Activated T-cell treated with anti-CD3 and anti-CD28 coated beads, Interleukin-2, amount 50 U/mL, for 1 hour (primary cell): ENCODE measurements around the gene MMP17.

ENCODE experiments used
- DNase-seq: peaks from one replicate; pipeline ENCODE4 v3.0.0-alpha.2; 2020

Gene MMP17

DNA sequence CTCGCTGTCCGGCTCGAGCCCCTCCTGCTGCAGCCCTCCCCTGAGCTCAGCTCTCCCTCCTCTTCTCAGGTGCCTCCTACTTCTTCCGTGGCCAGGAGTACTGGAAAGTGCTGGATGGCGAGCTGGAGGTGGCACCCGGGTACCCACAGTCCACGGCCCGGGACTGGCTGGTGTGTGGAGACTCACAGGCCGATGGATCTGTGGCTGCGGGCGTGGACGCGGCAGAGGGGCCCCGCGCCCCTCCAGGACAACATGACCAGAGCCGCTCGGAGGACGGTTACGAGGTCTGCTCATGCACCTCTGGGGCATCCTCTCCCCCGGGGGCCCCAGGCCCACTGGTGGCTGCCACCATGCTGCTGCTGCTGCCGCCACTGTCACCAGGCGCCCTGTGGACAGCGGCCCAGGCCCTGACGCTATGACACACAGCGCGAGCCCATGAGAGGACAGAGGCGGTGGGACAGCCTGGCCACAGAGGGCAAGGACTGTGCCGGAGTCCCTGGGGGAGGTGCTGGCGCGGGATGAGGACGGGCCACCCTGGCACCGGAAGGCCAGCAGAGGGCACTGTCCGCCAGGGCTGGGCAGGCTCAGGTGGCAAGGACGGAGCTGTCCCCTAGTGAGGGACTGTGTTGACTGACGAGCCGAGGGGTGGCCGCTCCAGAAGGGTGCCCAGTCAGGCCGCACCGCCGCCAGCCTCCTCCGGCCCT, 22.8 kb downstream of the MMP17 start:
- no peak for DNase-seq

DNA sequence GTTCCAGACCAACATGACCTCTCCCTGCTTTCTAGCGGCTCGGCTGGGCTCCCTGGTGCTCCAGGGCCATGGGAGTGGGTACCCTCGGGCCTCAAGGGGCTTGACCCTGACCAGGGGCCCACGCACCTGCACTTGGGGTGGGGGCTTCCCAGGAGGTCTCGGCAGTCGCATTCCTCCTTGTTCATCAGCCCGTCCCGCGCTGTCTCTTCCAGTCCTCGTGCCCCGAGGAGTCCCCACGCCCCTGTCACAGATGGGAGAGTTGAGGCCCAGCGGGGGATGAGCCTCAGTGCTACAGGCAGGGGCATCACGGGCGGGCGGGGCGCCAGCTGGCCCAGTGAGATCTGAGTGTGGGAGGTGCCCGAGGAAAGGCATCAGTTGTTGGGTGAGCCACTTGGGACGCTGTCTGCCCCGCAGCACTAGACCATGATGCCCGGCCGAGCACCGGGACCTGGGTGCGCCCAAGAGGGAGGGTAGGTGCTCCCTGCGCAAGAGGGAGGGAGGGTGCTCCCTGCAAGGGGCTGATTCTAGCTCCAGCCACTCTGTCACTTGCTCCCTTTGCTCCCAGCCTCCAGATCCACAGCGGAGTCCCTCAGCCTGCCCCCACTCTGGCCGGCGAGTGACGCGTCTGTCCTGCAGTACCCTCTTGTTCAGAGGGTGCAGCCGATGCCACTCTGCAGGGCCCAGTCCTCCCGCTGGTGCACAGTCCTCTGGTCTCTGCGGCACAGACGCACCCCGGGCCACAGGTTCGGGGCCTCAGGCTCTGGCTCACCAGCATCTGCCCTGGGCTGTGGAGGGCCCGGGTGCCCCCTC, 23.8 kb downstream of the MMP17 start:
- no peak for DNase-seq

DNA sequence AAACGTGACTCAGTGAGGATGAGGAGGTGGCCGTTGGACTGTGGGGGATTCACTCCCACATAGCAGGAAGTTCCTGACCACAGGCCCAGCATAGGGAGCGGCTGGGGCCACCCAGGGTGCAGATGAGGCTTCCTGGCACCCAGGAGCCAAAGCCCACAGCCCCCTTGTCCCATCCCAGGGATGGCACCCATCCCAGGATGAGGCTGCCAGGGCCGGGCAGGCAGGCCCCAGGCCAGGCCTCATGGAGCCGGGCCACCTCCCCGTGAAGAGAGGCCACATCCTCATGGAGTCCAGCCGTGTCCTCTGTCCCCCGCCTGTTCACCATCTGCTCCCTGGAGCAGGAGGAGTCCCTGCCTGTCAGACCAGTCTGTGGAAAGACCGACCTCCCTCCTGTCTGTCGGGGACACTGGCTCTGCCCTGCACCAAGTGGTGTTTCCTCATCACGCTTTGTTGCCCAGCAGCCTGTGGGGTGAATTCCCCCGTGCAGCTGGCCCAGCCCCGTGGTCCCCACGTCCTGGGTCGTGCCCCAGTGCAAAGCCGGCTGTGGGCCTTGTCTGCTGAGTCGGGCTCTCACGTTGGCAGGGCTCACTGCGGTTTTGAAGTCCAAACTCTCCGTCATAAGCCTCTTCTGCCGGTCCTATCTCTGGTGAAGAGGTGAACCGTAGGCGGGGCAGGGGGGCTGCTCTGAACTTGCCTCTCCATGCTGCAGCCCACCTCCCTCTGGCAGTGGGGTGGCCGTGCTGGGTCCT, 24.5 kb downstream of the MMP17 start:
- DNase-seq, result no peak

DNA sequence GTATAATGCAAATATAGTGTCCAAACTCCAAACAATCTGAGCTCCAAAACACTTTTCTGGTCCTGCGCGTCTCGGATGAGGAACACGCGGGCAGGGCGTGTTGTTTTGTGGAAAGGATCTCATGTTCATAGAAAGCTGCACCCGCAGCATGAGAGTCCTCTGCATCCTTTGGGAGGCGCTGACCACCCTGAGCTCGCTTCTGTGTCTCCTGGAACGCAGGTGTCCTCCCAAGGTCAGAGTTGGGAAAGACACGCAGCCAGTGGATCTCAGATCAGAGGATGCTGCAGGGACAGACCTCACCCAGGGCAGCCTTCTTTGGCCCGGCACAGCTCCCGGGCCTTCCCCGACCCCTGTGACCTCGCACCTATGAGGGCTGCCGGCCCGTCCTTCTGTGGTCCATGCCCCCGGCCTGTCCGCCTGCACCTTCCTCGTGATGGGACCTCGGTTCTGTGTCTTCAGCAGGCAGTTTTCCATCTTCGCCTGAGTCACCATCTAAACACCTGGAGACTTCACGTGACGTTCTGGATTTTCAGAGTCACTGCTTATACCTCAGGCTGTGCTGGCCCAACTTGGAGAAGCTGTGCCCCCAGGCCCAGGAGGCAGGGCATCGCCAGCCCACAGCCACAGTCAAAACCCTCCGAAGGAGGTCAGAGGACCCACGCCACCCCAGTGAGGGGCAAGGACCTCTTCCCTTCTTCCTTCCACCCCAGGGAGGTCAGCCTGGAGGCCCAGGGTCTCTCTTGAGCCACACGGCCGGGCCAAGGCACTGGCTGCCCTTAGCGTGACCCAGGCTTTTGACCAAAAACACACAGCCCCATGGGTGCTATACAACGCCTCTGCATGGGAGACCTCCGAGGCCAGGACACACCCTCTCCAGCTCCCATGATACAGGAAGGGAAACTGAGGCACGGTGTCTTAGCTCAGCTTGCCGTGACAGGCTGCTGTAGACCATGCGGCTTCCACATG, 25.9 kb downstream of the MMP17 start:
- no peak for DNase-seq

DNA sequence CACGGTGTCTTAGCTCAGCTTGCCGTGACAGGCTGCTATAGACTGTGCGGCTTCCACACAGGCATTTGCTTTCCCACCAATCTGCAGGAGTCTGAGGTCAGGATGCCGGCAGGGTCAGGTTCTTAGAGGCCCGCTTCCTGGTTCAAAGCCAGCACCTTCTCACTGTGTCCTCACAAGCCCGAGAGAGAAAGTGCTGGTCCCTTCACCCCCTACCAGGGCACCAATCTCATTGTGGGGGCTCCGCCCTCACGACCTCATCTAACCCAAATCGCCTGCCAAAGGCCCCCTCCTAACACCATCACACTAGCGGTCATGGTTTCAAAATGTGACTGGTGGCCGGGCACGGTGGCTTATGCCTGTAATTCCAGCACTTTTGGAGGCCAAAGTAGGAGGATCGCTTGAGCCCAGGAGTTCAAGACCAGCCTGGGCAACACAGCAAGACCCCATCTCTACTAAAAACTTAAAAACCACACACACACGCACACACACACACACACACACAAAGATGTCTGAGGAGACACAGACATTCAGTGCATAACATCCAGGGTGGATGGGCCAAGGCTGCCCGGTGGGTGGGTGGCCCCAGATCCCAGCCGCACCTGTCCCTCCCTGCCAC, 26.8 kb downstream of the MMP17 start:
- DNase-seq, result no peak

DNA sequence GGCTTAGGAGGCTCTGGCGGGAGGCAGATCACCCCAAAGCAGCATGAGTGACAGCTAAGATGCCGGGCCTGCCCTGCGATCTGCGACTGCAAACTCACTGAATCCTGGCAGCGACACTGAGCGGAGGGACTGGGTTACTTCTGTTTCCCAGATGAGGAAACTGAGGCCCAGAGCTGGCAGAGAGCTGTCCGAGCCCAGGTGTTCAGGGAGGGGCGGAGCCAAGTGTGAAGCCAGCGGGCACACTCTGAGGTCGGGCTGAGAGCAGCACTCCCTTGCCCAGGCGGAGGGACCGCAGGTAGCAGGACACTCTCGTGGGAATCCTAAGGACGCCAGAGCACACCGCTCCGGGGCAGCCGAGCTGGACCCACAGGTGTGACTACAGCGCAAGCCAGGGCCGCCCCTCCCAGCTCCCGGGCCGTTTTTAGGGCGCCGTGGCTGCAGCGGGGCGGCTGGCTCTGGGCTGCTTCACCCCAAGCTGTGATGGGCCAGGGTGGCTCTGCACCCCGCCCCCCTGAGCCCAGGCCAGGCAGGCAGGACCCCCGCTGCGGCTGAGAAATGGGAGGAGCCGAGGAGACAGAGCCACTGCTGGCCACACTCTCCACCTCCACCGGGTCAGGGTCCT, 27.4 kb downstream of the MMP17 start:
- no peak for DNase-seq

DNA sequence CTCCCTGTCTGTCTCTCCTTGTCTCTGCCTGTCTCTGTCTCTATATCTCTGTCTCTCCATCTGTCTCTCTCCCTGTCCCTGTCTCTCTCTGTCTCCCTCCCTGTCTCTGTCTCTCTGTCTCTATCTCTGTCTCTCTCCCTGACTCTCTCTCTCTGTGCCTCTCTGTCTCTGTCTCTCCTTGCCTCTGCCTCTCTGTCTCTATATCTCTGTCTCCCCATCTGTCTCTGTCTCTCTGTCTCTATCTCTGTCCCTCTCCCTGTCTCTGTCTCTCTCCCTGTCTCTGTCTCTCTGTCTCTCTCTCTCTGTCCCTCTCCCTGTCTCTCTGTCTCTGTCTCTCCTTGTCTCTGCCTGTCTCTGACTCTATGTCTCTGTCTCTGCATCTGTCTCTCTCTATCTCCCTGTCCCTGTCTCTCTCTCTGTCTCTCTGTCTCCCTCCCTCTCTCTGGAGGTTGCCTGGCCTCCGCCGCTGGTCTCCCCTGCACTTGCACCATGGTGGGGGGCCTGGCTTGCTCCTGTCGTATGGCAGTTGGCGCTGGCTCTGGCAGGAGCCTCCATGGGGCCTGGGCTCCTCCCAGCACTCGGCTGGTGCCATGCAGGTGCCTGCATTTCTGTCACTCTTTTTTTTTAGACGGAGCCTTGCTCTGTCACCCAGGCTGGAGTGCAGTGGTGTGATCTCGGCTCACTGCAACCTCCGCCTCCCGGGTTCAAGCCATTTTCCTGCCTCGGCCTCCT, 28.3 kb downstream of the MMP17 start:
- no peak for DNase-seq

DNA sequence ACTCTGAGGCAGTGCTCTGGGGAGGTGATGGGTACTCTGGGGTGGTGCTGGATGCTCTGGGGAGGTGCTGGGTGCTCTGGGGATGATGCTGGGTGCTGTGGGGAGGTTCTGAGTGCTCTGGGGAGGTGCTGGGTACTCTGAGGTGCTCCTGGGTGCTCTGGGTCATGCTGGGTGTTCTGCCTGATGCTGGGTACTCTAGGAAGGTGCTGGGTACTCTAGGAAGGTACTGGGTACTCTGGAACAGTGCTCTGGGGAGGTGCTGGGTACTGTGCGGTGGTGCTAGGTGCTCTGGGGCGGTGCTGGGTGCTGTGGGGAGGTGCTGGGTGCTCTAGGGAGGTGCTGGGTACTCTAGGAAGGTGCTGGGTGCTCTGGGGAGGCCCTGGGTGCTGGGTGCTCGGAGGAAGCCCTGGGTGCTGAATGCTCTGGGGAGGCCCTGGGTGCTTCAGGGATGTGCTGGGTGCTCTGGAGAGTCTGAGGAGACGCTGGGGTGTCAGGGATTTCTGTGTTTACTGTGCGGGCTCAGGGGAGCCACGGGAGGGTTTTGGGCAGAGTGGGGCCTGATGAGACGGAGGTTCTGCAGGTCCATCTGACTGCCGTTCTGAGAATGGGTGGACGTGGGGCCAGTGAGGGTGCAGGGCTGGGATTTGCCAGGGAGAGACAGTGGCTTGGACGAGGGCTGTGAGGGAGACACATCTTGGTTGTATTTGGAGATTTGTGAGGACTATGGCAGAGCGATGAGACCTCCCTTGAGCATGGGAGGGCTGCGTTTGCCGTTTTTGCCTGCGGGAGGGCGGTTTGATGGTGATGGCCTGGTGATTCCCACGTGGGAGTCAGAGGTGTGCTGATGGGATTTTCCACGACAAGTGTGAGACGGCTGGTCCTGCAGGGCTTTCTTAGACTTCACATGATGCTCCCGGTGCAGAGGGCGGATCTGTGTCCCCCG, 30.0 kb downstream of the MMP17 start:
- no peak for DNase-seq

DNA sequence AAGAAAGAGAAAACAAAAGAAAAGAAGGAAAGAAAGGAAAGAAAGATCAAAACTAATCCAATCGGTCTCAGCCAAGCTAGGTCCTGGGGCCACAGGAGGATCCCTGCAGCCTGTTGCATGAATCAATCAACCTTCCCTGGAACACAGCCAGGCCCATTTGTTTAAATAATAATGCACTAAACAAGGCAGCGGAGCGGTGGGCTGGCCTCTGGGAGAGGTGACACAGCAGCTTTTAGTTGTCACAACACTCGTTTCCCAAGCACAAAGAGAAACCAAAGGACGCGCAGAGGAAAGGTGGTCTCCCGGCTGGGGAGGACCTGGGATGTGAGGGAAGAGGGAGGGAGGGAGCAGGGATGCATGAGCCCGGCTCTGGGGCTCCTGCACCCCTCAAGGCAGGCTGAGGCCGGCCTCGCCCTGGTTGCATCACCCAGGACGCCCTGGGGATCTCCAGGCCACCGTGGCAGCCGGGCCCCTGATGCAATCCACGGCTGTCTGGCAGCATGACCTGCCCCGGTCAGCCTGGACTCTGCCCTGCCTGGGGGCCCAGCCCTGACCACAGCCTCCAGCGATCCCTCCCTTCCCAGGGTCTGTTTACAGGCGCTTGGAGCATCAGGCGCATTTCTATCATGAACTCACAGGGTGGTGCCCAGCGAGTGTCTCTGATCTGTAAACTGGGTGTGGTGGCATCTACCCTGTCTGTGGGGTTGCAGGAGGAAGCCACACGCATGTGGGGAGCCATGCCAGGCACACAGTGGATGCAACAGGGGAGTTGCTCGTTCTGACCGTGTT, 32.5 kb downstream of the MMP17 start:
- DNase-seq, result no peak

DNA sequence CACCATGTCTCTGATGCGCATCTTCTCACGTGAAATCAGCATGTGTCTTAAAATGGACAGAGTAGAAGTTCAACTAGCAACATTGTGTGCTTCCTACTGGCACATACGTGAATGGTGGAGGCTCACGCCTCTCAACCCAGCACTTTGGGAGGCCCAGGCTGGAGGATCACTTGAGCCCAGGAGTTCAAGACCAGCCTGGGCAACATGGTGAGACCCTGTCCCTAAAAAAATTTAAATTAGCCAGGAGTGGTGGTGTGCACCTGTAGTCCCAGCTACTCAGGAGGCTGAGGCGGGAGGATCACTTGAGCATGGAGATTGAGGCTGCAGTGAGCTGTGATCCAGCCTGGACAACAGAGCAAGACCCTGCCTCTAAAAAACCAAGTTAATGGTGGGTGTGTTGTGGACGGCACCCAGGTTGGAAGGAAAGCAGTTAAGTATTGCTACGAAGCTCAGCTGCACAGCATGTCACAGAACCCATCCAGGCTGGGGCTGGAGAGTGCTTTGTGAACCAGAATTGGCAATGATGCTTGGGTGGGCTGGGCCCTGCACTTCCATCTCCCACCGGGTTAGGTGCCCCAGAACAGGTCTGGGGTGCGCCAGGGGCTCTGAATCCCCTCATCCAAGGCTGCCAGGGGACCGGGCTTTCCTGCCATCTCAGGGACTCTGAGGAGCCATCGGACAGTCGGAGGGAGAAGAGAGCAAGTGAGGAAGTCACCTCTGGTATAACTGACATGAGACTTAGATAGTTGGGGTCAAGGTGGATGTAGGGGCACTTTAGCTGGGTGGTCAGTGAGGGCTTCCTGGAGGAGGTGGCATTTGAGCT, 33.3 kb downstream of the MMP17 start:
- no peak for DNase-seq

DNA sequence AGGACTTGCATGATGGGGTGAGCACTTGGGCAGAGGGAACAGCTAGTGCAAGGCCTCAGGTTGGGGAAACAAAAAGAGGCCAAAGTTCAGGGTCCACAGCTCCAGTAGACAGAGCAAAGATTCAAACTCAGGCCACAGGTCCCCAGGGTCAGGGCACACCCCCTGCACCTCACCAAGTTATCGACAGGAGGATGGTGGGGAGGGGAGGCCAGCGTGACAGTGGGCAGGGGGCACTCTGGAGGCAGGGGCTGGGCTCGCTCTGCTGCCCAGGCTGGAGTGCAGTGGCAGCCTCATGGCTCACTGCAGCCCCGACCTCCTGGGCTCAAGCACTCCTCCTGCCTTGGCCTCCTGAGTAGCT, 33.9 kb downstream of the MMP17 start:
- DNase-seq, result no peak

DNA sequence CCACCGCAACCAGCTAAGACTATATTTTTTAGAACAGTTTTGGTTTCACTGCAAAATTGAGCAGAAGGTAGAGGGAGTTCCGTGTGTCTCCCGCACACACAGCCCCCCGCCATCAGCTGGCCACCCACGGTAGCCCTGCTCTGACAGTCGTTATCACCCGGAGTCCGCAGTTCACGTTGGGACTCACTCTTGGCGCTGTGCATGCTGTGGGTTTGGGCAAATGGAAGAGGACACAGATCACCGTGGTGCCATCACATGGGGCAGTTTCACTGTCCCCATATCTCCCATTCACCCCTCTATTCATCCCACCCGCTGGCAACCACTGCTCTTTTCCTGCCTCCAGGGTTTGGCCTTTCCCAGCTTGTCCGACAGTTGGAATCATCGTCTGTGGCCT, 34.4 kb downstream of the MMP17 start:
- no peak for DNase-seq

DNA sequence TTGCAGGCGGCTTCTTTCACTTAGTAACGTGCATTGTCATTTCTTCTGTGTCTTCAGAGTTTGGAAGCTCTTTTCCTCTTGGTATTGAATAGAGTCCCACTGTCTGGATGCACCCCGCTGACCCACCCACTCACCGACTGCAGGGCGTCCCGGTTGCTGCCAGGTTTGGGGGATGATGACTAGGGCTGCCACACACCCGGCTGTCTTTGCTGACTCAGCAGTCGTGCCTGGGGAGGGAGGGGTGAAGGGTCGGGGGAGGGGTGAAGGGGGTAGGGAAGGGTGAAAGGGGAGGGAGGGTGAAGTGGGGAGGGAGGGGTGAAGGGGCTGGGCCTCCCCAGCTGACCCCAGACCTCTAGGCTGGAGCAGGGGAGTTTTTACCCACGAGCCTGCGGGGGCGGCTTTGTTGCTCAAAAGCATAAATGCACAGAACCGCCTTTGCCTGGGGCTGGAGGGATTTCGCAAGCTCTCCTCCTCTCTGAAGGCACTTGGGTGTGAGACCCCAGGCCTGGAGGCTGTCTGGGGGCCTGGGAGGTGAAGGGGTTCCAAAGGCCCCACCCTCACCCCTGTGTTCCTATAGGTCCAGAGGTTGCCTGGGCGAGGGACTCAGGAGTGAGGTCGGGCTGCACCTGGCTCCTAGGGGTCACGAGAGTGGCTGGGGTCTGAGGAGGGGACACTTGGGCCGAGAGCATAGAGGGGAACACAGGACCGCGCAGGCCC, 35.0 kb downstream of the MMP17 start:
- DNase-seq, result no peak

DNA sequence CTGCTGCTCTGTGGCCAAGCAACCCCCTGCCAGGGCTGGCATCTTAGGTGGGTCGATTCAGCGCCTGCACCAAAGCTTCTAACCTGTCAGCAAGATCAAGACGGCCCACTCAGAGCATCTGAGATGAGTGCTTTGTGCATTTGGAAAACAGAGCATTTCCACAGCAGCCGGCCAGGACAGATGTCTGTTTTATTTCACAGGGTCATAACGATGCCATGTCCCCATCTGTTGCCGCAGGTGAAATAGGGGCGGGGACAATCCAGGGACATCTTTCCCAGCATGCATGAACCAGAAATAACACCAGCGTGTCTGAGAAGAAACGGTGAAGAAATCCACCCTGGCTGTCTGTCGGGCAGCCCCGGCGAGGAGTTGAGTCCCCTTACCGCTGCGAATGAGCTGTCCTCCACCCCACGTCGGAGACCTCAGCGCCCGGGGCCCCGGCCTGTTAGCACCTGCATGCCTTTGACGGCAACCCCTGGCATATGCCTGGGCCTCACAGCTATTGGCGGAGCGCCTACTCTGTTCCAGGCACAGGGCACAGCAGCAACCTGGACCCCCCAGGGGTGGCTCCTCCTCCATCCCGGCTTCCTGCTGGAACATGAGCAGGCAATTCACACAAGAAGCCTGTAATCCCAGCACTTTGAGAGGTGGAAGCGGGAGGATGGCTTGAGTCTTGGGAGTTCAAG, 35.7 kb downstream of the MMP17 start:
- no peak for DNase-seq

DNA sequence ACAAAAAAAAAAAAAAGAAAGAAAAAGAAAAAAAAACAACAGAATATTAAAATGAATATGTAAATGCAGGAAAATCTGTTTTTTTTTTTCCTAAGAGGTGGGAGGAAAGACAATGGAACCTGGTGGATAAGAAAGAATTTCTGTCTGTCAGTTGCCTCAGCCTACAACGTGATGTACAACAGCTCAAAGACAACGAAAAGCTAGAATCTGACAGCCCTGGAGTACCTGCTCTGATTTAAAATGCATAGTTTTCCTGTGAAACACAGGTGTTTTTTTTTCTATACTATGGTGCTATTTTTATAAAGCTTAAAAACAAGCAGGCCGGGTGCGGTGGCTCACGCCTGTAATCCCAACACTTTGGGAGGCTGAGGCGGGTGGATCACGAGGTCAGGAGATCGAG, 36.3 kb downstream of the MMP17 start:
- no peak for DNase-seq

DNA sequence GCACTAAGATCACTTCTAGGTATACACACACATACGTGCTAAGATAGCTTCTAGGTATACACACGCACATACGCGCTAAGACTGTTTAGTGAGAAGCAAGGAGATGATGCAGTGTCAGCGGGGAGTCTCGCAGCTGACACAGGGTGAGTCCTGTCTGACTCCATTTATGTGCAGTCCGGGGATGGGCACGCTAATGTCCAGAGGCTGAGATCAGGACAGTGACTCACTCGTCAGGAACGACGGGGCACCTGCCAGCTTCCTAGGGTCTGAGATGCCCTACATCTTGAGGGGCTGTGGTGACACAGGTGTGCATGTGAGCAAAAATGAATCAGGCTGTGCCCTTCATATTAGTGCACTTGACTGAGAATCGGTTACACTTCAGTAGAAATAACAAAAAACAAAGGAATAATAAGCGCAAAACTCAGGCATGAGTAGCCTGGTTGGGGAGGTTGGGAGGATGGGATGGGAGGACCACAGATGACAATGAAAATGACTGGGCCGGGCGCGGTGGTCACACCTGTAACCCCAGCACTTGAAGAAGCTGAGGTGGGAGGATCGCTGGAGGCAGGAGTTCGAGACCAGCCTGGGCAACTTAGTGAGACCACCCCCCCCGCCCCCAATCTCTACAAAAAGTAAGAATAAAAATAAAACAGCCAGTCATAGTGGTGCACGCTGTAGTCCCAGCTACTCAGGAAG, 37.1 kb downstream of the MMP17 start:
- no peak for DNase-seq
